Ovary (tissue), 3 donors: ENCODE results near the gene L3HYPDH.

ENCODE experiments used
- POLR2A ChIP-seq: fragments of 450-650 bp; IDR thresholded peaks from one replicate; pipeline ENCODE4 v1.6.1; 2017; ENCODE audit warnings: antibody characterized with exemption, mild to moderate bottlenecking, moderate library complexity
- TF ChIP-seq, protein P1 (sequence below), 3 donors: fragments of 450-650 bp in 2 of 3; fragments of 200-600 bp in 1 of 3; IDR thresholded peaks; one replicate each; pipeline versions ENCODE4 v1.5.1 to v1.8.0; 2016 to 2022; ENCODE audit warnings: antibody characterized with exemption in 3 of 3, mild to moderate bottlenecking in 1 of 3
- donor health status: DM: no; HTN: no; CAD: no.

GRCh38 chr14:59520224-59520623 is 36.0 kb upstream of the L3HYPDH start:
- TF ChIP-seq, protein P1, sequence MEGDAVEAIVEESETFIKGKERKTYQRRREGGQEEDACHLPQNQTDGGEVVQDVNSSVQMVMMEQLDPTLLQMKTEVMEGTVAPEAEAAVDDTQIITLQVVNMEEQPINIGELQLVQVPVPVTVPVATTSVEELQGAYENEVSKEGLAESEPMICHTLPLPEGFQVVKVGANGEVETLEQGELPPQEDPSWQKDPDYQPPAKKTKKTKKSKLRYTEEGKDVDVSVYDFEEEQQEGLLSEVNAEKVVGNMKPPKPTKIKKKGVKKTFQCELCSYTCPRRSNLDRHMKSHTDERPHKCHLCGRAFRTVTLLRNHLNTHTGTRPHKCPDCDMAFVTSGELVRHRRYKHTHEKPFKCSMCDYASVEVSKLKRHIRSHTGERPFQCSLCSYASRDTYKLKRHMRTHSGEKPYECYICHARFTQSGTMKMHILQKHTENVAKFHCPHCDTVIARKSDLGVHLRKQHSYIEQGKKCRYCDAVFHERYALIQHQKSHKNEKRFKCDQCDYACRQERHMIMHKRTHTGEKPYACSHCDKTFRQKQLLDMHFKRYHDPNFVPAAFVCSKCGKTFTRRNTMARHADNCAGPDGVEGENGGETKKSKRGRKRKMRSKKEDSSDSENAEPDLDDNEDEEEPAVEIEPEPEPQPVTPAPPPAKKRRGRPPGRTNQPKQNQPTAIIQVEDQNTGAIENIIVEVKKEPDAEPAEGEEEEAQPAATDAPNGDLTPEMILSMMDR (IDR thresholded peaks at IDR 0.05): no peak
- TF ChIP-seq POLR2A: no peak
